HepG2 (cell line): ENCODE measurements around the gene FOXK2. TPM values are rescaled to one million over a fixed set of nuclear protein-coding genes. Genes with fewer than 3 reads are reported as not detected.

Experiments used
- ATRX ChIP-seq: sonication (generic); formaldehyde crosslinking; IDR thresholded peaks from 2 replicates; pipeline ENCODE4 v1.4.0; 2020; ENCODE audit warnings: missing genetic modification reagents, borderline replicate concordance
- IKZF1 ChIP-seq: fragments of 450-650 bp; IDR thresholded peaks from 2 replicates; pipeline ENCODE4 v1.7.1; 2016
- NAIF1 ChIP-seq: sonication (generic); formaldehyde crosslinking; IDR thresholded peaks from 2 replicates; pipeline ENCODE4 v1.5.0; 2020; ENCODE audit warnings: mild to moderate bottlenecking, missing genetic modification reagents, borderline replicate concordance
- NFKB2 ChIP-seq: sonication (generic); formaldehyde crosslinking; IDR thresholded peaks from 2 replicates; pipeline ENCODE4 v1.4.0; 2020; ENCODE audit warnings: missing genetic modification reagents, borderline replicate concordance
- SOX13 ChIP-seq, 3 experiments: fragments of 450-650 bp in 1 of 3; sonication (generic) in 1 of 3; formaldehyde crosslinking in 1 of 3; IDR thresholded peaks in 2 of 3; conservative IDR thresholded peaks in 1 of 3; 2 replicates each; pipeline versions ENCODE4 v1.5.0 to v1.6.1; 2016 to 2020; ENCODE audit warnings: antibody characterized with exemption in 1 of 3, mild to moderate bottlenecking in 1 of 3, missing compliant biosample characterization in 1 of 3, missing genetic modification reagents in 1 of 3, moderate library complexity in 1 of 3
- TAF1 ChIP-seq: sonication (generic); formaldehyde crosslinking; IDR thresholded peaks from 2 replicates; pipeline ENCODE4 v1.4.0; 2020; ENCODE audit warnings: missing genetic modification reagents
- TEAD3 ChIP-seq: optimal IDR thresholded peaks from 2 replicates; pipeline ENCODE3; 2016; ENCODE audit warnings: borderline replicate concordance
- ZBTB42 ChIP-seq: sonication (generic); formaldehyde crosslinking; IDR thresholded peaks from 2 replicates; pipeline ENCODE4 v1.5.0; 2020; ENCODE audit warnings: mild to moderate bottlenecking, missing genetic modification reagents
- ZFX ChIP-seq: sonication (generic); formaldehyde crosslinking; IDR thresholded peaks from 2 replicates; pipeline ENCODE4 v1.4.0; 2020; ENCODE audit warnings: mild to moderate bottlenecking, low read depth, missing genetic modification reagents, moderate library complexity
- ZFY ChIP-seq: sonication (generic); formaldehyde crosslinking; IDR thresholded peaks from 2 replicates; pipeline ENCODE4 v1.4.0; 2020; ENCODE audit warnings: missing genetic modification reagents
- ZNF317 ChIP-seq: sonication (generic); formaldehyde crosslinking; IDR thresholded peaks from 2 replicates; pipeline ENCODE4 v1.5.0; 2020; ENCODE audit warnings: mild to moderate bottlenecking, missing genetic modification reagents
- ZNF550 ChIP-seq: sonication (generic); formaldehyde crosslinking; IDR thresholded peaks from 2 replicates; pipeline ENCODE4 v1.4.0; 2020; ENCODE audit warnings: mild to moderate bottlenecking, missing genetic modification reagents, borderline replicate concordance
- ZNF746 ChIP-seq: sonication (generic); formaldehyde crosslinking; IDR thresholded peaks from 2 replicates; pipeline ENCODE4 v1.8.0; 2022; ENCODE audit warnings: mild to moderate bottlenecking, missing genetic modification reagents
- ZNF768 ChIP-seq: sonication (generic); formaldehyde crosslinking; IDR thresholded peaks from 2 replicates; pipeline ENCODE4 v1.4.0; 2020; ENCODE audit warnings: missing genetic modification reagents
- ZNF841 ChIP-seq: sonication (generic); formaldehyde crosslinking; IDR thresholded peaks from 2 replicates; pipeline ENCODE4 v1.8.1; 2023; ENCODE audit warnings: missing genetic modification reagents, borderline replicate concordance
- polyA plus RNA-seq, 8 experiments: library from polyadenylated mRNA; depleted of rRNA in 3 of 8; stranded (reverse) in 7 of 8; unstranded in 1 of 8; fragments of >200 nt; fragmentation: Illumina TruSeq in 4 of 8; extraction: Trizol in 4 of 8; gene quantifications; 2 replicates each; pipeline versions ENCODE4 v1.2.1 to v1.2.3, GENCODE V29; 2011 to 2016; ENCODE audit warnings: low read depth in 4 of 8, missing spikeins in 1 of 8, mixed read lengths in 1 of 8; ENCODE audit not compliant: insufficient read depth in 1 of 8
- total RNA-seq, 5 experiments: library from RNA; depleted of rRNA; stranded (reverse); fragments of >200 nt; fragmentation: Illumina TruSeq; extraction: Trizol; gene quantifications; 2 replicates each; pipeline ENCODE4 v1.2.3, GENCODE V29; 2016; ENCODE audit warnings: low read depth in 1 of 5
- TF ChIP-seq, protein P1 (sequence below): sonication (generic); formaldehyde crosslinking; IDR thresholded peaks from 2 replicates; pipeline ENCODE4 v1.5.1; 2020; ENCODE audit warnings: mild to moderate bottlenecking, missing genetic modification reagents, moderate library complexity
- TF ChIP-seq, protein P2 (sequence below): sonication (generic); formaldehyde crosslinking; conservative IDR thresholded peaks from 2 replicates; pipeline ENCODE4 v1.4.0; 2020; ENCODE audit warnings: mild to moderate bottlenecking, missing genetic modification reagents, moderate library complexity
- TF ChIP-seq, protein P3 (sequence below): sonication (generic); formaldehyde crosslinking; IDR thresholded peaks from 2 replicates; pipeline ENCODE4 v1.4.0; 2020; ENCODE audit warnings: missing genetic modification reagents
- TF ChIP-seq, protein P4 (sequence below): sonication (generic); formaldehyde crosslinking; IDR thresholded peaks from 2 replicates; pipeline ENCODE4 v1.8.0; 2022; ENCODE audit warnings: missing genetic modification reagents, mild to moderate bottlenecking, borderline replicate concordance

FOXK2 gene
- total and polyA plus RNA-seq, 2 of the 13 experiments (the other 11 are each of a cell fraction or from before 2014, with no cell fraction given): 67.1 to 67.2 TPM

DNA sequence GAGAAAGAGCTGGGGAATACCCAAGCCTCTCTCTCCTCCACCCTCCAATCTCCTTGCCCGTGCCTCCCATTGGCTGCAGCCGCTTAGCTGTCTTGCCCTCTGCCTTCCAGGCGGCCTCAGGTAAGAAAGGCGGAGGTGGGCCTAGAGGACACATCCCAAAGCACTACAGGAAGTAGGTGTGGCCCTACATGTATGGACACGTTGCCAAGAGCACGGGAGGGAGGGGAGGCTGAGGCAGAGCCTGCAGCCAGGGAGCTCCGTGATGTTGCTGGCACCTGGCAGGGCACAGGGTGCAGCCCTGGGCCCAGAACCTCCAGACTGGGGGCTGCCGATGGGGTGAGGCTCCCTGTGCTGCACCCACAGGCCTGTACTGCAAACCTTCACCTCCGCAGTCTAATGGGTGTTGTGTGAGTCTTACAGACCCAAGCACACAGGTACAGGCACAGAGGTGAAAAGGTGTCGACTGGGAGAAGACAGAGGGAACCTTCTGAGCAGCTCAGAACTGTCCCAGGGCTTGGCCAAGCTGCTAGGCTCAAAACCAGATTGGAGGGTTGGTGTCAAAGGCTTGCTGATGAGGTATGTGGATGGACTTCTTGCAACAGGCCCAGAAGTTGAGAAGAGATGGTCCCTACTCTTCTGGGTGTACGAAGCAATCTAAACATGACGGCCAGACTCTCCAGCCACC, 23.5 kb upstream of the FOXK2 start (continued):
- TF ChIP-seq, protein P1, sequence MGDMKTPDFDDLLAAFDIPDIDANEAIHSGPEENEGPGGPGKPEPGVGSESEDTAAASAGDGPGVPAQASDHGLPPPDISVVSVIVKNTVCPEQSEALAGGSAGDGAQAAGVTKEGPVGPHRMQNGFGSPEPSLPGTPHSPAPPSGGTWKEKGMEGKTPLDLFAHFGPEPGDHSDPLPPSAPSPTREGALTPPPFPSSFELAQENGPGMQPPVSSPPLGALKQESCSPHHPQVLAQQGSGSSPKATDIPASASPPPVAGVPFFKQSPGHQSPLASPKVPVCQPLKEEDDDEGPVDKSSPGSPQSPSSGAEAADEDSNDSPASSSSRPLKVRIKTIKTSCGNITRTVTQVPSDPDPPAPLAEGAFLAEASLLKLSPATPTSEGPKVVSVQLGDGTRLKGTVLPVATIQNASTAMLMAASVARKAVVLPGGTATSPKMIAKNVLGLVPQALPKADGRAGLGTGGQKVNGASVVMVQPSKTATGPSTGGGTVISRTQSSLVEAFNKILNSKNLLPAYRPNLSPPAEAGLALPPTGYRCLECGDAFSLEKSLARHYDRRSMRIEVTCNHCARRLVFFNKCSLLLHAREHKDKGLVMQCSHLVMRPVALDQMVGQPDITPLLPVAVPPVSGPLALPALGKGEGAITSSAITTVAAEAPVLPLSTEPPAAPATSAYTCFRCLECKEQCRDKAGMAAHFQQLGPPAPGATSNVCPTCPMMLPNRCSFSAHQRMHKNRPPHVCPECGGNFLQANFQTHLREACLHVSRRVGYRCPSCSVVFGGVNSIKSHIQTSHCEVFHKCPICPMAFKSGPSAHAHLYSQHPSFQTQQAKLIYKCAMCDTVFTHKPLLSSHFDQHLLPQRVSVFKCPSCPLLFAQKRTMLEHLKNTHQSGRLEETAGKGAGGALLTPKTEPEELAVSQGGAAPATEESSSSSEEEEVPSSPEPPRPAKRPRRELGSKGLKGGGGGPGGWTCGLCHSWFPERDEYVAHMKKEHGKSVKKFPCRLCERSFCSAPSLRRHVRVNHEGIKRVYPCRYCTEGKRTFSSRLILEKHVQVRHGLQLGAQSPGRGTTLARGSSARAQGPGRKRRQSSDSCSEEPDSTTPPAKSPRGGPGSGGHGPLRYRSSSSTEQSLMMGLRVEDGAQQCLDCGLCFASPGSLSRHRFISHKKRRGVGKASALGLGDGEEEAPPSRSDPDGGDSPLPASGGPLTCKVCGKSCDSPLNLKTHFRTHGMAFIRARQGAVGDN (CRISPR knock-in tag): peak; percentile 73
- TF ChIP-seq ZNF317 (CRISPR knock-in tag) (no peak), ATRX (CRISPR knock-in tag) (no peak), ZBTB42 (no peak), NFKB2 (CRISPR knock-in tag) (peak; percentile 22; the same call in 1 of the 2 replicates), IKZF1 (no peak), NAIF1 (CRISPR knock-in tag) (no peak), ZFX (CRISPR knock-in tag) (peak; percentile 76), ZFY (CRISPR knock-in tag) (peak; percentile 57; the same call in 1 of the 2 replicates), SOX13 (IDR thresholded peaks at IDR 0.05) (no peak), SOX13 (CRISPR knock-in tag; conservative IDR thresholded peaks at IDR 0.05 in 1 of 2, IDR thresholded peaks at IDR 0.05 in 1 of 2) (no peak), ZNF746 (CRISPR knock-in tag) (no peak), TAF1 (CRISPR knock-in tag) (0 out of 2 replicates have a peak, but pooled peaks have one; percentile 15), ZNF768 (CRISPR knock-in tag) (no peak), ZNF550 (CRISPR knock-in tag) (no peak), ZNF841 (no peak), TEAD3 (peak; percentile 43)
- TF ChIP-seq, protein P2, sequence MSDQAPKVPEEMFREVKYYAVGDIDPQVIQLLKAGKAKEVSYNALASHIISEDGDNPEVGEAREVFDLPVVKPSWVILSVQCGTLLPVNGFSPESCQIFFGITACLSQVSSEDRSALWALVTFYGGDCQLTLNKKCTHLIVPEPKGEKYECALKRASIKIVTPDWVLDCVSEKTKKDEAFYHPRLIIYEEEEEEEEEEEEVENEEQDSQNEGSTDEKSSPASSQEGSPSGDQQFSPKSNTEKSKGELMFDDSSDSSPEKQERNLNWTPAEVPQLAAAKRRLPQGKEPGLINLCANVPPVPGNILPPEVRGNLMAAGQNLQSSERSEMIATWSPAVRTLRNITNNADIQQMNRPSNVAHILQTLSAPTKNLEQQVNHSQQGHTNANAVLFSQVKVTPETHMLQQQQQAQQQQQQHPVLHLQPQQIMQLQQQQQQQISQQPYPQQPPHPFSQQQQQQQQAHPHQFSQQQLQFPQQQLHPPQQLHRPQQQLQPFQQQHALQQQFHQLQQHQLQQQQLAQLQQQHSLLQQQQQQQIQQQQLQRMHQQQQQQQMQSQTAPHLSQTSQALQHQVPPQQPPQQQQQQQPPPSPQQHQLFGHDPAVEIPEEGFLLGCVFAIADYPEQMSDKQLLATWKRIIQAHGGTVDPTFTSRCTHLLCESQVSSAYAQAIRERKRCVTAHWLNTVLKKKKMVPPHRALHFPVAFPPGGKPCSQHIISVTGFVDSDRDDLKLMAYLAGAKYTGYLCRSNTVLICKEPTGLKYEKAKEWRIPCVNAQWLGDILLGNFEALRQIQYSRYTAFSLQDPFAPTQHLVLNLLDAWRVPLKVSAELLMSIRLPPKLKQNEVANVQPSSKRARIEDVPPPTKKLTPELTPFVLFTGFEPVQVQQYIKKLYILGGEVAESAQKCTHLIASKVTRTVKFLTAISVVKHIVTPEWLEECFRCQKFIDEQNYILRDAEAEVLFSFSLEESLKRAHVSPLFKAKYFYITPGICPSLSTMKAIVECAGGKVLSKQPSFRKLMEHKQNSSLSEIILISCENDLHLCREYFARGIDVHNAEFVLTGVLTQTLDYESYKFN (CRISPR knock-in tag): 0 out of 2 replicates have a peak, but pooled peaks have one; percentile 27
- TF ChIP-seq, protein P3, sequence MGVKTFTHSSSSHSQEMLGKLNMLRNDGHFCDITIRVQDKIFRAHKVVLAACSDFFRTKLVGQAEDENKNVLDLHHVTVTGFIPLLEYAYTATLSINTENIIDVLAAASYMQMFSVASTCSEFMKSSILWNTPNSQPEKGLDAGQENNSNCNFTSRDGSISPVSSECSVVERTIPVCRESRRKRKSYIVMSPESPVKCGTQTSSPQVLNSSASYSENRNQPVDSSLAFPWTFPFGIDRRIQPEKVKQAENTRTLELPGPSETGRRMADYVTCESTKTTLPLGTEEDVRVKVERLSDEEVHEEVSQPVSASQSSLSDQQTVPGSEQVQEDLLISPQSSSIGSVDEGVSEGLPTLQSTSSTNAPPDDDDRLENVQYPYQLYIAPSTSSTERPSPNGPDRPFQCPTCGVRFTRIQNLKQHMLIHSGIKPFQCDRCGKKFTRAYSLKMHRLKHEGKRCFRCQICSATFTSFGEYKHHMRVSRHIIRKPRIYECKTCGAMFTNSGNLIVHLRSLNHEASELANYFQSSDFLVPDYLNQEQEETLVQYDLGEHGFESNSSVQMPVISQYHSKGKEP (CRISPR knock-in tag): no peak
- TF ChIP-seq, protein P4, sequence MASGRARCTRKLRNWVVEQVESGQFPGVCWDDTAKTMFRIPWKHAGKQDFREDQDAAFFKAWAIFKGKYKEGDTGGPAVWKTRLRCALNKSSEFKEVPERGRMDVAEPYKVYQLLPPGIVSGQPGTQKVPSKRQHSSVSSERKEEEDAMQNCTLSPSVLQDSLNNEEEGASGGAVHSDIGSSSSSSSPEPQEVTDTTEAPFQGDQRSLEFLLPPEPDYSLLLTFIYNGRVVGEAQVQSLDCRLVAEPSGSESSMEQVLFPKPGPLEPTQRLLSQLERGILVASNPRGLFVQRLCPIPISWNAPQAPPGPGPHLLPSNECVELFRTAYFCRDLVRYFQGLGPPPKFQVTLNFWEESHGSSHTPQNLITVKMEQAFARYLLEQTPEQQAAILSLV (CRISPR knock-in tag): 0 out of 2 replicates have a peak, but pooled peaks have one; percentile 62
